LHCN-M2 (cell line): ENCODE measurements around the gene DNAJC2. TPM values are rescaled to one million over a fixed set of nuclear protein-coding genes. Genes with fewer than 3 reads are reported as not detected.
"Not testable (repeated sequence)": the region's sequence is repeated elsewhere in the genome, so short reads cannot be mapped to it uniquely, and the experiment has no call there.

ENCODE experiments used
- DNase-seq: peaks from one replicate; pipeline ENCODE4 v3.0.0-alpha.2; 2012; ENCODE audit warnings: low read depth
- total RNA-seq: library from RNA; depleted of rRNA; stranded (reverse); fragments of >200 nt; gene quantifications from 2 replicates; pipeline ENCODE4 v1.2.3, GENCODE V29; 2014

Gene DNAJC2
- total RNA-seq, 1 experiment from 2014 or later = 33.8 TPM

GRCh38 chr7:103343758-103344452, 662 bp downstream of the DNAJC2 start:
- DNase-seq = peak; percentile 45

- DNase-seq = no peak
These were observed 1.2 kb downstream of the DNAJC2 start for GRCh38 chr7:103343332-103343731.

DNA sequence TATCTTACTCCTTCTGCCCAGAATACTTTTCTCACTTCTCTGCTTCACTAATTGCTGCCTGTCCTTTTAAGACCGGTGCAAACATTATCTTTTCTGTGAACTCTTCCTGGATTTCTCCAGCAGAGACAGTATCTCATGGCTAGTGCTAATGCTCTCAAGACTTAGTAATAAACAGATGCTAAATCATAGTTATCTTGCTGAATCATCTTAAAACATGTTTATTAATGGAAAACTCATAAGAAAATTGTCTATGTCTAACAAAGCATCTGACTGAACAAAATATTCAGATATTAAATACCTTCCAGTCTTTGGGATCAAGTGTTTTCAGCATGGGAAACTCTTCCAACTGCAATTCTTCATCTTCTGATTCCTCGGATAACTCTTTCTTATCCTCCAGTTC, 3.1 kb downstream of the DNAJC2 start:
- no peak for DNase-seq

GRCh38 chr7:103338864-103339263, 5.7 kb downstream of the DNAJC2 start:
- DNase-seq = no peak

DNA sequence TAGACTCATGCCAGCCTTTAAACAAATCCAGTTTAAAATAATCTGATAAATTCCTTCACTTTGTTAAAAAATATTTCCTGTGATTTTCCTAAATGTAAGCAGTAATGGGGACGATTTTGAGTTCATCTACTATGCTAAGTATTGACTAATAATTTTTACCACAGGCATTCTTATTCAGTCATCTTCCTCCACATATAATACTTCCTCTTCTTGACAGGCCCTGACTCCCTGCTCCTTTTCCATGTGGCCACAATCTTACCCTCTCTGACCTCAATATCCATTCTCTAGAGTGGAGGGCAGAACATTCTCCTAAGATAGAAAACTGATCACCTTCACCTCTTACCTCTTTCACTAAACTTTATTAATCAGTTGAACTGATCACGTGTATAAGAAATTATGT, 7.8 kb downstream of the DNAJC2 start:
- DNase-seq = no peak

DNA sequence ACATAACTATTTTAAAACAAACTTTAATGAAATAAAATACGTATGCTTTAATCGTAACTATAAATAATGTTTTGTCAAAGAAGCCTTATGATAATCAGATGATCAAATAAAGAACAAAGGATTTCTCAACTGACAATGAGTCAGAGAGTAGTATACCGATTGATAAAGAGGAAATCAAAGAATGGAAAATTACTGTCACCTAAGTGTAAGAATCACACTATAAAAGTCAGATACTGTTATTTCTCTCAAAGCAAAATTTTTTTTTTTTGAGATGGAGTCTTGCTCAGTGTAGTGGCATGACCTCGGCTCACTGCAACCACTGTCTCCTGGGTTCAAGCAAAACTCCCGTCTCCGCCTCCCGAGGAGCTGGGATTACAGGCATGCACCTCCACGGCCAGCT, 18.8 kb downstream of the DNAJC2 start:
- no peak for DNase-seq

GRCh38 chr7:103317009-103317408, 27.6 kb downstream of the DNAJC2 start:
- DNase-seq = no peak

GRCh38 chr7:103316380-103316941, 28.1 kb downstream of the DNAJC2 start:
- no peak for DNase-seq

GRCh38 chr7:103314852-103315251, 29.7 kb downstream of the DNAJC2 start:
- no peak for DNase-seq

GRCh38 chr7:103307503-103308231, 36.9 kb downstream of the DNAJC2 start:
- DNase-seq = no peak

- DNase-seq = no peak
These were observed 43.1 kb downstream of the DNAJC2 start for GRCh38 chr7:103301441-103301840.

GRCh38 chr7:103299660-103300059, 44.9 kb downstream of the DNAJC2 start:
- DNase-seq = no peak

DNA sequence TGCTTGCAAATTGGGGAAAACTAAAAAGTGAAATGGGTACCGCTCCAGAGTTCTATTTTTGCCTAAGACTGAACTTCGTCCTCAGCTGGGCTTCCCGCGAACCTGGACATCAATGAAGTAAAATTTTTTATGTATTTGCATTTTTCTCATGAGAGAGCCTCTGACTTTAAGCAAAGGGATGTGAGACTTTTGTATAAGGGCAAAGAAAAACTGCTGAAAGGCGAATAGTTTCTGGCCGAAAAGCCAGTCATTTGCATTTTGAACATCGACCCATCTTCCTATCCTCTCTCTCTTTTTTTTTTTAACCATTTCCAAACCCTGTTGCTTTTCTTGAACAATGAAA, 46.8 kb downstream of the DNAJC2 start:
- DNase-seq = no peak

GRCh38 chr7:103296901-103297836, 47.4 kb downstream of the DNAJC2 start, which contains the start of gene PMPCB:
Gene PMPCB, plus strand, starts transcription at chr7:103297435. Its CDS starts 25 bp downstream, at chr7:103297460.
- DNase-seq = peak; percentile 93

DNA sequence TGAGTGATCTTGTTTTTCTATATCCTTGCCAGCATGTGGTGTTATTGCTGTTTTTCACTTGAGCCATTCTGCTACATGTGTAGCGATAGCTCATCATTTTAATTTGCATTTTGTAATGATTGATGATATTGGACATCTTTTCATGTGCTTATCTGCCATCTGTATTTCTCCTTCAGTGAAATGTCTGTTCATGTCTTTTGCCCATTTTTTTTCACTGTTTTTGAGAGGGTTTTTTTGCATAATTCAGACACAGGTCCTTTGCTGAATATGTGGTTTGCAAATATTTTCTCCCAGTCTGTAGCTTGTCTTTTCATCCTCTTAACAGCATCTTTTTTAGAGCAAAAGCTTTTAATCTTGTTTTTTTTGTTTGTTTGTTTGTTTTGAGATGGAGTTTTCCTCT, 51.0 kb downstream of the DNAJC2 start:
- no peak for DNase-seq

DNA sequence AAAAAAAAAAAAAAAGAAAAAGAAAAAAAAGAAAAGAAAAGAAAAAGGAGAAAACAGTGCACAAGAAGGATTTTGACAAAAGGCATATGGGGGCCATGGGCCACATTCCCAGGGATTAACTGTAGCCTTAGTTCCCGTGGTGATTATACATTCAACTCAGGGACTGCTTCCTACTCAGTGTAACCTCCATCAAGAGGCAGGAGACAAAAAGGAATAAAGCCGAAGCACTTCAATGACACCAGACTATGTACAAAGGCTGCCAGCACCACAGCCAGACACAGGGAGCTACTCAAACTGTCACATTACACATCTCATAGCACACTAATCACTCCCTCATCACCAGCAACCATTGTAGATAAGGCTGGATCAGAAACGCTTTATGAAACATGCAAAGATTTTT, 52.4 kb downstream of the DNAJC2 start:
- no peak for DNase-seq

GRCh38 chr7:103282802-103283427, 61.7 kb downstream of the DNAJC2 start:
- not testable (repeated sequence) for DNase-seq

DNA sequence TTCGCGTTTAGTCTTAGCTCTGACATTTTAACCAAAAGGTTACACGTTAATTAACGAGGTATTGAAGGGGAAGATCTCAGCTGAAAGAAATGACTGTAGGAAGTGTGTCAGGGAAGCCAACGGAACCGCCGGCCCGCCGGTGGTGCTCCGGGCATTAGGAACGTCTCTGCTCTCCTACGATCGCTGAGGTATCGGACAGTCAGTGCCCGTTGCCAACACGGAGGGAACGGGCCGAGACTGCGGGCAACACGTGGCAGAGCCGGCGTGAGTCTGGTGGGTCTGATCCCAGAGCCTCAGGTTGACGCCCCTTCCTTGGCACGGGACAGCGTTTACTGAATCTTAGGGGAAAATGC, 63.8 kb downstream of the DNAJC2 start:
- peak; percentile 34 for DNase-seq

GRCh38 chr7:103279963-103280802, 64.4 kb downstream of the DNAJC2 start:
- DNase-seq = peak; percentile 84

GRCh38 chr7:103279636-103279962, 65.0 kb downstream of the DNAJC2 start:
- peak; percentile 29 for DNase-seq

DNA sequence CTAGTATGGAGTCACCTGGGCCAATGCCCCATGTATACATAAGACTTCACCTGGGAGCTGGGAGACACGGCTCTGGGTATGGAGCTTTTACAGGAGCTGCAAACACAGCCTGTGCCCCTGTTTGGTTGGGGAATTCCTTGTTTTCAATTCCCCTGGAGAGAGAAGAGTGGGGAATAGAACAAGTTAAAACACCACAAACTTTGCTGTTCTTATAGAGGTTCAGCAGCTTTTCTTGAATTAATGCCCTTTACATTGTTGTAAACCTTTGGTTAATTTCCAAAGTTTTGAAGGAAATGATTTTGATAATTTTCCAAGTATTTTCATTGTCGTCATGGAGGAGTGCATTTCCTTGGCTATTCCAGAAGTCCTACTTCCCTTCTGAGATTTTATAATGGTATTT, 66.4 kb downstream of the DNAJC2 start:
- DNase-seq = not testable (repeated sequence)
